ENCODE results near the gene KIRREL3. TPM values are rescaled to one million over a fixed set of nuclear protein-coding genes. Genes with fewer than 3 reads are reported as not detected.
A peak's percentile ranks its signal among the peaks of the same experiment; 100 is the strongest.

KIRREL3 gene
- total and polyA plus RNA-seq, 10 donors = 0.50 to 5.4 (median 2.0) TPM

DNA sequence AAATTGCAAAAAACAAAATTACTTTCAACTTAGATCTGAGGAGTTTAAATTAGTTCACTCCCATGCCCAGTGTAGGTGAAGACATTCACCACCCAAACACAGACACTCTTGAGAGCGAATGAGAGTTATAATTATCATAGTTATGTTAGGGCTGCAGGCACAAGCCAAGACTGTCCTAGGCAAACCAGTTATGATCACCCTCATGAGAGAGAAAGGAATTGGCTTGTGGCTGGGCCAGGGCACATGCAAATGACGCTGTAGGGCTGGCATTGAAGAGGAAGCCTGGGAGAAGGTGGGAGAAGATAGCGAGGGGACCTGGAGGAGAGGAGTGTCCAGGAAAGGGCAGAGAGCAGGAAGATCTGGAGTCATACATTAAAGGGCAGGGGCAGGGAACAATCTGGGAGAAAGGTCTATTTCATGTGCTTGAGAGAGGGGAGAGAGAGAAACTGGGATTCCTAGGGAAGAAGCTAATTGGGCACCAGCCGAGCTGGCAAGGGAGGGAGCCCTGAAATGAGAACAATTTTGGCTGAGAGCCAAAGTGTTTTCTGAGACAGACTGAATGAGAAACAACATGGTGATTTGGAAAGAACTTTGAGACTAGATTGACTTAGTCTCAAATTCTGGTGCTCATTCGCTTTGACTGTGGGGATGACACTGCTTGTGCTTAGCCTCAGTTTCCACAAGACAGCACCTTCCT lies 279.9 kb downstream of the KIRREL3 start:
- no peak for DNase-seq
- WGBS, 5 donors = 66 to 80% (median 74%) methylated on average over 5 of the region's 5 CpGs

DNA sequence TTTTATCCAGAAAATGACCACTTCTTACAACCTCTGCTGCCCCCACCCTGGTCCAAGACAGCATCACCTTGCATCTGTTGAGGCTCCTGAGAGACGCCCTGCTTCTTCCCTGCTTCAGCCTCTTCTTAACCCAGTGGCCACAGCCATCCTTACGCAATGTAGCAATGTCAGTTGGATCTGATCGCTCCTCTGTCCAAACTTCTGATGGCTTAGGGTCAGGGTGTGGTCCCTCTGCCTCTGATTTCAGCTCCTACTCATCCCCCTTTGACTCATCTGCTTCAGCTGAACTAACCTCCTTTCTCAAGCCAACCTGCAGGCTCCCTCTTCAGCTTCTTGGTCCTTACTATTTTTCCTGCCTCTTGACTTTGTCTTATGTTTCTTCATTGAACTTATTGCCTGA lies 280.8 kb downstream of the KIRREL3 start:
- no peak for DNase-seq
- TF ChIP-seq POLR2A (IDR thresholded peaks at IDR 0.05) (no peak), POLR2AphosphoS5 (IDR thresholded peaks at IDR 0.05) (no peak)
- TF ChIP-seq, protein P1, sequence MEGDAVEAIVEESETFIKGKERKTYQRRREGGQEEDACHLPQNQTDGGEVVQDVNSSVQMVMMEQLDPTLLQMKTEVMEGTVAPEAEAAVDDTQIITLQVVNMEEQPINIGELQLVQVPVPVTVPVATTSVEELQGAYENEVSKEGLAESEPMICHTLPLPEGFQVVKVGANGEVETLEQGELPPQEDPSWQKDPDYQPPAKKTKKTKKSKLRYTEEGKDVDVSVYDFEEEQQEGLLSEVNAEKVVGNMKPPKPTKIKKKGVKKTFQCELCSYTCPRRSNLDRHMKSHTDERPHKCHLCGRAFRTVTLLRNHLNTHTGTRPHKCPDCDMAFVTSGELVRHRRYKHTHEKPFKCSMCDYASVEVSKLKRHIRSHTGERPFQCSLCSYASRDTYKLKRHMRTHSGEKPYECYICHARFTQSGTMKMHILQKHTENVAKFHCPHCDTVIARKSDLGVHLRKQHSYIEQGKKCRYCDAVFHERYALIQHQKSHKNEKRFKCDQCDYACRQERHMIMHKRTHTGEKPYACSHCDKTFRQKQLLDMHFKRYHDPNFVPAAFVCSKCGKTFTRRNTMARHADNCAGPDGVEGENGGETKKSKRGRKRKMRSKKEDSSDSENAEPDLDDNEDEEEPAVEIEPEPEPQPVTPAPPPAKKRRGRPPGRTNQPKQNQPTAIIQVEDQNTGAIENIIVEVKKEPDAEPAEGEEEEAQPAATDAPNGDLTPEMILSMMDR (IDR thresholded peaks at IDR 0.05 in 8 of 11, conservative IDR thresholded peaks at IDR 0.05 in 3 of 11) = no peak
- H3K27ac ChIP-seq = no peak overlapping the region
- peaks cover 0 to 13% (median 0%) of the 10 kb centered on the region in 7 donors for H3K27me3 ChIP-seq (replicated peaks in 1 of 7)
- H3K36me3 ChIP-seq = no peaks in the 10 kb centered on the region
- intact Hi-C loops (cut with DNase I; ENCODE audit: low total_unique reads) = loop anchor here (5.0 to 10.0 kb wide), 3 partner anchors 253 to 625 kb away; no protein-coding TSS in a partner anchor
- 84 to 98% (median 87%) methylated on average over 3 of the region's 3 CpGs for WGBS, 5 donors
- no peak overlapping the region for H3K4me3 ChIP-seq
- H3K9me3 ChIP-seq = no peaks in the 10 kb centered on the region
- no peaks in the 10 kb centered on the region for H3K4me1 ChIP-seq

More for the DNA sequence above, 279.9 kb downstream of the KIRREL3 start:
- Histone ChIP-seq H3K4me1 (no peaks in the 10 kb centered on the region), H3K36me3 (no peaks in the 10 kb centered on the region), H3K9me3 (no peaks in the 10 kb centered on the region), H3K27ac (no peak overlapping the region), H3K27me3 (replicated peaks in 1 of 7) (peaks cover 0 to 12% (median 0%) of the 10 kb centered on the region in 7 donors), H3K4me3 (no peak overlapping the region)
- intact Hi-C loops (cut with DNase I; ENCODE audit: low total_unique reads) = no loop called here
- TF ChIP-seq POLR2AphosphoS5 (IDR thresholded peaks at IDR 0.05) = no peak
- TF ChIP-seq, protein P1 (IDR thresholded peaks at IDR 0.05 in 8 of 11, conservative IDR thresholded peaks at IDR 0.05 in 3 of 11) = no peak
- TF ChIP-seq POLR2A (IDR thresholded peaks at IDR 0.05) = no peak

DNA sequence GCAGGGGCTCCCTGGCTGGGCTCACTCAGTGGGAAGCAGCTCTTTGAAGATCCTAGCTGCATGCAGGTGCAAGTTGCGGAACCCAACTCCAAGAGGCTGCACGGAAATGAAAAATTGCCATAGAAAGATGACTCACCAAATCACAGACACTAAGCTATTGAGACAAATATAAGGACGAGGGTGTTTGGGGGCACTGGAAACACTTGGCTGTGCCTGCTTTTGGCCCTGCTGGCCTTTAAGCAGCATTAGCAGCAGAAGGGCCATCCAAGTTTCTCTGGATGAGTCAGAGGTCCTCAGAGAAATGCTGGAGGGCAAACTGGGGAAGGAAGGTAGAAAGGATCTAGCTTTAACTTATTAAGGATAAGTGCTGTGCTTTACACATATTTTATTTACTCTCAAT lies 282.3 kb downstream of the KIRREL3 start:
- Histone ChIP-seq H3K27ac (no peak overlapping the region), H3K4me1 (no peaks in the 10 kb centered on the region), H3K9me3 (no peaks in the 10 kb centered on the region), H3K4me3 (no peak overlapping the region), H3K27me3 (replicated peaks in 1 of 7) (peaks cover 0 to 27% (median 0%) of the 10 kb centered on the region in 7 donors), H3K36me3 (no peaks in the 10 kb centered on the region)
- 73 to 91% (median 84%) methylated on average over 3 of the region's 3 CpGs for WGBS, 5 donors
- DNase-seq = no peak
- TF ChIP-seq POLR2AphosphoS5 (IDR thresholded peaks at IDR 0.05) (no peak), POLR2A (IDR thresholded peaks at IDR 0.05) (no peak)
- TF ChIP-seq, protein P1 (IDR thresholded peaks at IDR 0.05 in 8 of 11, conservative IDR thresholded peaks at IDR 0.05 in 3 of 11) = no peak
- intact Hi-C loops (cut with DNase I; ENCODE audit: low total_unique reads) = loop anchor here (5.0 to 10.0 kb wide), 3 partner anchors 254 to 627 kb away; no protein-coding TSS in a partner anchor

DNA sequence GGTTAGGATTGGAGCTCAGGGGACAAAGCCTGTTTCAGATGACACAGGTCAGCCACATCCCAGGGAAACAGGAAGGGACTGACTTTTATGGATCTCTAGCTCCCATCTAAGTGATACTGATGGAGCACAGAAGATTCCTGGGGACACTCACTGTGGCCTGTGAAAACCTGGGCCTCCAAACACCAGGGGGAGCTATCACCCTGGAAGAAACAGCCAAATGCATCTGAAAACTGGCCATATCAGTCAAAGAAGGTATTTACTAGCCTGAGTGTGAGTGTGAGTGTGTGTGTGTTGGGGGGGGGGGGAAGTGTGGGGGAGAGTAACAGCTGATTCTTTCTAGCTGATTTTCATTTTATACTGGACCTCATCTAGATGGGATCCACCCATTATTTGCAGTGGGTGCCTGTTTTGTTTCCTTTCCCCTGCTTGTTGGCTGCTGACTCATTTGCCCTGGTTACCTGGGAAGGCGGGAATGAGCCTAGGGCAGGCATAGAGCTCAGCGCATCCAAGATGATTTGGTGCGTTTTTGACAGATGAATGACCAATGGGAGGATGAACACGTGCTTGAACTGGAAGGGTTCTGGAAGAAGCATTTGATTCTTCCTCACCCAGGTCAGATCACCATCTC lies 284.0 kb downstream of the KIRREL3 start:
- TF ChIP-seq, protein P1 (IDR thresholded peaks at IDR 0.05 in 8 of 11, conservative IDR thresholded peaks at IDR 0.05 in 3 of 11) = peak in 9 of 11 experiments; percentile 29 to 69 (median 59)
- no peak for TF ChIP-seq POLR2A (IDR thresholded peaks at IDR 0.05)
- no peaks in the 10 kb centered on the region for H3K36me3 ChIP-seq
- no peak for DNase-seq
- WGBS, 5 donors = 59 to 91% (median 69%) methylated on average over 4 of the region's 4 CpGs
- no peak overlapping the region for H3K4me3 ChIP-seq
- no peak overlapping the region for H3K27ac ChIP-seq
- H3K4me1 ChIP-seq = no peaks in the 10 kb centered on the region
- intact Hi-C loops (cut with DNase I; ENCODE audit: low total_unique reads) = loop anchor here (5.0 to 10.0 kb wide), 3 partner anchors 256 to 628 kb away; no protein-coding TSS in a partner anchor
- H3K27me3 ChIP-seq (replicated peaks in 1 of 7) = peaks cover 0 to 41% (median 0%) of the 10 kb centered on the region in 7 donors
- no peaks in the 10 kb centered on the region for H3K9me3 ChIP-seq
